Adrenal gland (tissue), 12 donors: Measurements from ENCODE around the gene CRHBP. TPM values are rescaled to one million over a fixed set of nuclear protein-coding genes. Genes with fewer than 3 reads are reported as not detected.
A peak's percentile ranks its signal among the peaks of the same experiment; 100 is the strongest.

Experiments
- DNase-seq, 7 donors: peaks; one replicate each; pipeline ENCODE4 v3.0.0-alpha.2; 2019 to 2020
- H3K27ac ChIP-seq, 5 donors: fragments of 200-600 bp; sonication (generic) in 4 of 5; 1 replicate in 3 of 5; 2 replicates in 2 of 5; pipeline versions ENCODE4 v1.5.1 to v1.8.0; 2016 to 2020; ENCODE audit warnings: mild to moderate bottlenecking in 1 of 5
- H3K27me3 ChIP-seq: fragments of 200-600 bp; 2 replicates; pipeline ENCODE4 v1.8.0; 2021
- H3K36me3 ChIP-seq, 2 donors: fragments of 200-600 bp; replicated peaks in 1 of 2; 1 replicate in 1 of 2; 2 replicates in 1 of 2; pipeline versions ENCODE4 v1.5.1 to v1.8.0; 2018 to 2022
- H3K4me1 ChIP-seq, 2 donors: fragments of 200-600 bp; replicated peaks in 1 of 2; 1 replicate in 1 of 2; 2 replicates in 1 of 2; pipeline versions ENCODE4 v1.5.1 to v1.8.0; 2018 to 2021
- H3K4me3 ChIP-seq, 4 donors: fragments of 200-600 bp; sonication (generic) in 3 of 4; one replicate each; pipeline ENCODE4 v1.5.1; 2016 to 2018
- H3K9me3 ChIP-seq, 3 donors: fragments of 200-600 bp; sonication (generic) in 1 of 3; replicated peaks in 1 of 3; 1 replicate in 2 of 3; 2 replicates in 1 of 3; pipeline versions ENCODE4 v1.5.1 to v1.8.0; 2016 to 2021
- POLR2A ChIP-seq, 2 donors: fragments of 450-650 bp; IDR thresholded peaks; one replicate each; pipeline ENCODE4 v1.6.1; 2017; ENCODE audit warnings: antibody characterized with exemption in 2 of 2, mild to moderate bottlenecking in 2 of 2, moderate library complexity in 1 of 2
- WGBS, 4 donors: extraction: QIAGEN DNeasy Blood & Tissue Kit in 2 of 4; methylation state at CpG; one replicate each; pipeline versions ENCODE4 v1.1.5 to v1.1.7; 2013 to 2017; 5-methylcytosine and 5-hydroxymethylcytosine counted together
- intact Hi-C, 2 donors: fragments of 100-400 bp; cut with DNase I; formaldehyde crosslinking; loops; one replicate each; pipeline versions ENCODE4 v1.14.1 to v1.15.0; 2022 to 2023
- polyA plus RNA-seq, 3 donors: library from polyadenylated mRNA; stranded (reverse); fragments of 200-250 nt in 2 of 3; fragments of 350-450 nt in 1 of 3; fragmentation: Illumina TruSeq in 1 of 3; extraction: RNeasy Lipid Tissue Mini Kit (QIAGEN cat#74804) in 1 of 3; gene quantifications; one replicate each; pipeline ENCODE4 v1.2.3, GENCODE V29; 2013 to 2014
- total RNA-seq, 9 donors: library from RNA; depleted of rRNA in 4 of 9; stranded (reverse); fragments of >200 nt in 4 of 9; fragments of 120-200 nt in 1 of 9; fragmentation: NEBNext Ultra II Directional in 1 of 9; extraction: Animal tissue kit (Norgen Biotek cat#: 25700) in 1 of 9; gene quantifications; one replicate each; pipeline versions ENCODE4 v1.1.0 to v1.2.4, GENCODE V29; 2013 to 2023
- TF ChIP-seq, protein P1 (sequence below), 6 experiments: fragments of 450-650 bp in 4 of 6; fragments of 200-600 bp in 2 of 6; sonication (generic) in 1 of 6; IDR thresholded peaks; 1 replicate in 5 of 6; 2 replicates in 1 of 6; pipeline versions ENCODE4 v1.5.1 to v1.8.0; 2016 to 2021; ENCODE audit warnings: antibody characterized with exemption in 6 of 6, mild to moderate bottlenecking in 2 of 6, moderate library complexity in 1 of 6
- donor health status: healthy with polysubstance abuse.
- donor health status: Bipolar disorder and iron deficiency.
- donor health status: DM: yes; HTN: yes; CAD: no.
- donor health status: DM: no; HTN: no; CAD: no.
- donor health status: DM: no; HTN: no; CAD: no.
- donor health status: DM: yes; HTN: yes; CAD: no.

Gene CRHBP
- total and polyA plus RNA-seq, 12 donors, result 13.4 to 64.1 (median 23.7) TPM

DNA sequence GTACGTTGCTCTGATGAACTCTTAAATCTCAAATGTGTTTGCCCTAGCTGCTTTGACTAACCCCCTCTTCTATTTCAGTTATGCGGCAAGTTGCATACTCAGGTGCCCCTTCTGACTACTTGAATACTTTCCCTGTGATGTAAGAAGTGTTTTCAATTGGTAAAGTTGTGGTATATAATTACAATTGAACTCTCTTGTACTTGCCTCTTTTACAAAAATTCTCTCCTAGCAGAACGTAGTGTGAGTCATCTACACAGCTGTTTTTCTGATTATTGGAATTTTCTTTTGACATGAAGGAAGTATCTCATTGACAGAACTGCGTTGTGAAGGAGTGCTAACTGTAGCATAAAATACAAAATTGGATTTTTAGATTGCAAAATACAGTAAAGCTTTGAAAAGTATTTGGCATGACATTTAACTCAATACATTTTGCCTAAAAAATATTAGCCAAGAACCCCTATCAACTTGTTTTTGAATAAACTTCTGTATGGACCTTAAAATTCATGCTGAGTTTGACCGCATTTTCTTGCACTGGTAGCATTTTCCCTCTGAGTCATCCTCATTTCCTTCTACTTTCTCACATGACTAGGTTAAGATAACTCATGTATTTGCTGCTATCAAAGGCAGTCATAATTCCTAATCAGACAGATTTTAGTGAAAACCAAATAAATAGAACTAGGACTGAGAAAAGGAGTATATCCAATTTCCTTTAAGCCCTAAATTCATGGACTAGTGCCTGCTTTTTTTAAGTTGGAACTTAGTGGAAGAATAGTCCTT is 6.3 kb downstream of the CRHBP start:
- intact Hi-C loops, result no loop called here
- H3K9me3 ChIP-seq, result no peaks in the 10 kb centered on the region
- peak overlapping the region in 4 of 5 donors; percentile 19 to 59 (median 42) for H3K27ac ChIP-seq
- H3K4me1 ChIP-seq, result peaks cover 1 to 9% of the 10 kb centered on the region in 2 donors
- WGBS, 4 donors, result 48 to 61% (median 51%) methylated on average over 5 of the region's 5 CpGs
- peaks cover 8% of the 10 kb centered on the region for H3K27me3 ChIP-seq
- no peaks in the 10 kb centered on the region for H3K36me3 ChIP-seq
- TF ChIP-seq, protein P1, sequence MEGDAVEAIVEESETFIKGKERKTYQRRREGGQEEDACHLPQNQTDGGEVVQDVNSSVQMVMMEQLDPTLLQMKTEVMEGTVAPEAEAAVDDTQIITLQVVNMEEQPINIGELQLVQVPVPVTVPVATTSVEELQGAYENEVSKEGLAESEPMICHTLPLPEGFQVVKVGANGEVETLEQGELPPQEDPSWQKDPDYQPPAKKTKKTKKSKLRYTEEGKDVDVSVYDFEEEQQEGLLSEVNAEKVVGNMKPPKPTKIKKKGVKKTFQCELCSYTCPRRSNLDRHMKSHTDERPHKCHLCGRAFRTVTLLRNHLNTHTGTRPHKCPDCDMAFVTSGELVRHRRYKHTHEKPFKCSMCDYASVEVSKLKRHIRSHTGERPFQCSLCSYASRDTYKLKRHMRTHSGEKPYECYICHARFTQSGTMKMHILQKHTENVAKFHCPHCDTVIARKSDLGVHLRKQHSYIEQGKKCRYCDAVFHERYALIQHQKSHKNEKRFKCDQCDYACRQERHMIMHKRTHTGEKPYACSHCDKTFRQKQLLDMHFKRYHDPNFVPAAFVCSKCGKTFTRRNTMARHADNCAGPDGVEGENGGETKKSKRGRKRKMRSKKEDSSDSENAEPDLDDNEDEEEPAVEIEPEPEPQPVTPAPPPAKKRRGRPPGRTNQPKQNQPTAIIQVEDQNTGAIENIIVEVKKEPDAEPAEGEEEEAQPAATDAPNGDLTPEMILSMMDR (IDR thresholded peaks at IDR 0.05), result no peak
- TF ChIP-seq POLR2A (IDR thresholded peaks at IDR 0.05), result no peak
- DNase-seq, result no peak
- no peak overlapping the region for H3K4me3 ChIP-seq

DNA sequence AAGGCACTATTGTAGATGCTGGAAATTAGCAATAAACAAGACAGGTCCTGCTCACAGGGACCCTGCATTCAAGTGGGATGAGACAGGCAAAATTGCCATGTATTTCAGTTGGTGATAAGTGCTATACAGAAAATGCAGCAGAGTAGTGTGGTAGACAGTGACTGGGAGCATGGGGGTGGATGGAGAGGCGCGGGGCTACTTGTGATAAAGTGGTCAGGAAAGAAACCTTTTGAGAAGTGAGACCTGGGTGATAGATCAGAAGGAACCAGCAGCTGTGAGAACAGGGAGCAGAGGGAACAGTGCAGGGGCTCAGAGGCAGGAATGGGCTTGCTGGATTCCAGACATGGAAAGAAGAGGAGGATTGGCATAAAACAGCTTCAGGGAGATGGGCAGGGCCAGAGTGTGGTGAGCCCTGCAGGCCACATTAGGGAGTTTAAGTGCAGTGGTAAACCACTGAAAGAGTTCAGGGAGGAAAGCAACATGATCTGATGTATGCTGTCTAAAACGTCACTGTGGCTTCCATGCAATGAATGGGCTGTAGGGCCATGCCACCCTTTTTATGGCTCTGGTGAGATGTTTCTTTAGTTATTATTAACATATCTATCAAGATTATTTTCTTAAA is 7.3 kb downstream of the CRHBP start:
- peak overlapping the region in 1 of 5 donors; percentile 50 for H3K27ac ChIP-seq
- H3K4me3 ChIP-seq, result no peak overlapping the region
- H3K4me1 ChIP-seq, result peaks cover 0 to 9% of the 10 kb centered on the region in 2 donors
- H3K27me3 ChIP-seq, result no peaks in the 10 kb centered on the region
- TF ChIP-seq, protein P1 (IDR thresholded peaks at IDR 0.05), result no peak
- TF ChIP-seq POLR2A (IDR thresholded peaks at IDR 0.05), result no peak
- WGBS, 4 donors, result 76 to 80% (median 77%) methylated on average over 3 of the region's 3 CpGs
- DNase-seq, result no peak
- H3K9me3 ChIP-seq, result no peaks in the 10 kb centered on the region
- no peaks in the 10 kb centered on the region for H3K36me3 ChIP-seq
- intact Hi-C loops, result no loop called here

DNA sequence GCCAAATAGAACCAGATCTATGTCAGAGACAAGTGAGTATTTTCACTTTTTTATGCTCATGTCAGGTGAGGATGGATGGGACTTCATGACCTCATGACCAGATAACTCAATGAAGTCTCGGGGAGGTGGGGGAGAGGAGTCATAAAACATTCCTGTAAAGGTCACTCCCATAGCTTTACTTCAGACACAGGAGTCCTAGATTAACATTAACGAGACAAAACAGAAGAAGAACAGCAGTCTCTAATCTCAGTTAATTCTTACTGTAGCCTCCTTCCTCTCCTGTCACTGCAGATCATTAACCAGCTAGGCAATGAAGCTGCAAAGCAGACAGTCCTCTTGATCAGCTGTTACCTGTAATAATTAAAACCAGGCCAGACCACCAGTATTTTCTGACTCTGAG is 11.2 kb downstream of the CRHBP start:
- H3K4me1 ChIP-seq, result peaks cover 0 to 9% of the 10 kb centered on the region in 2 donors
- no peaks in the 10 kb centered on the region for H3K36me3 ChIP-seq
- H3K9me3 ChIP-seq, result no peaks in the 10 kb centered on the region
- H3K27me3 ChIP-seq, result no peaks in the 10 kb centered on the region
- DNase-seq, result no peak
- TF ChIP-seq, protein P1 (IDR thresholded peaks at IDR 0.05), result no peak
- TF ChIP-seq POLR2A (IDR thresholded peaks at IDR 0.05), result no peak
- intact Hi-C loops, result no loop called here
- 36 to 62% (median 49%) methylated on average over 2 of the region's 2 CpGs for WGBS, 4 donors
- no peak overlapping the region for H3K27ac ChIP-seq
- H3K4me3 ChIP-seq, result no peak overlapping the region

DNA sequence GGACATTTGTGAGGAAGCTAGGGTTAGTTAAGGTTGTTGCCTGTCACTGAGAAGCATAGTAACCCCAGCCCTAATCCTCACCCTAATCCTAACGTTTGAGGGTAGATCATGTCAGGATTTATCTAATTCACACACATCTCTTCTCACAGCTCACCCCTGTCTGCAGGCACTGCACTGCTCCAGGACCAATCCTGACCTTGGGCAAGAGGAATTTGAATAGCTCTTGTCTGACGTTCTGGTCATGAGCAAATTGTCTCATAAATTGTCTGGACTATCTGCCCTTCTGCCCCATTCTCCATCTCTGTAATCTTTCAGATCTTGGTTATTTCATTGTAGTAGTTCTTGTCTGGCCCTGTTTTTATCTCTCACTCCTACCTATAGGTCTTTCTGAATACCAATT is 18.7 kb downstream of the CRHBP start:
- Histone ChIP-seq H3K9me3 (no peaks in the 10 kb centered on the region), H3K27me3 (peaks cover 5% of the 10 kb centered on the region), H3K36me3 (no peaks in the 10 kb centered on the region), H3K4me3 (no peak overlapping the region), H3K27ac (no peak overlapping the region), H3K4me1 (no peaks in the 10 kb centered on the region)
- WGBS, 4 donors, result 5 to 28% (median 11%) methylated on average over 2 of the region's 2 CpGs
- TF ChIP-seq, protein P1 (IDR thresholded peaks at IDR 0.05), result no peak
- no peak for TF ChIP-seq POLR2A (IDR thresholded peaks at IDR 0.05)
- peak in 1 of 7 donors; percentile 27 for DNase-seq
- intact Hi-C loops, result no loop called here
